ENCODE results near the gene ENTHD1. TPM values are rescaled to one million over a fixed set of nuclear protein-coding genes. Genes with fewer than 3 reads are reported as not detected.

Gene ENTHD1
- total and polyA plus RNA-seq, 10 of the 15 experiments (the other 5 are each of a cell fraction or from before 2014, with no cell fraction given): 0.09 to 0.52 (median 0.21) TPM; not detected in 1

- CTCF ChIA-PET: interaction anchor here (0.6 kb wide), 1 partner anchor 462 kb away, joined by 3 read pairs; no protein-coding TSS in a partner anchor
- WGBS (ENCODE audit: insufficient coverage, insufficient replicate concordance, low lambda C conversion rate, missing lambda C conversion rate): 50% methylated on average over 2 of the region's 2 CpGs
Observed at GRCh38 chr22:39733191-39733590, 160.4 kb downstream of the ENTHD1 start.

GRCh38 chr22:39732625-39733024 lies 160.9 kb downstream of the ENTHD1 start:
- no peaks in the 10 kb centered on the region for H3K4me1 ChIP-seq (ENCODE audit: control insufficient read depth, insufficient read depth, low read length)
- intact Hi-C loops (cut with micrococcal nuclease; ENCODE audit: unreplicated experiment): no loop called here
- no peaks in the 10 kb centered on the region for H4K20me1 ChIP-seq (ENCODE audit: control insufficient read depth, insufficient read depth)
- no peaks in the 10 kb centered on the region for H3K9me3 ChIP-seq (replicated peaks; ENCODE audit: control insufficient read depth, insufficient read depth, low read length)
- ChIA-PET RAD21 (ENCODE audit: unreplicated experiment) (no interaction called here), CTCF (interaction anchor here (0.6 kb wide), 1 partner anchor 463 kb away, joined by 3 read pairs; no protein-coding TSS in a partner anchor), POLR2A (interaction anchor here (0.5 kb wide), 1 partner anchor 94 kb away, joined by 4 read pairs; no protein-coding TSS in a partner anchor), SMC1A (ENCODE audit: uncharacterized antibody, unreplicated experiment) (no interaction called here)
- H2AFZ ChIP-seq (ENCODE audit: control insufficient read depth, low read depth, low read length): no peak overlapping the region
- no peak overlapping the region for H3K27ac ChIP-seq (ENCODE audit: control insufficient read depth, insufficient read depth)
- WGBS (ENCODE audit: insufficient coverage, insufficient replicate concordance, low lambda C conversion rate, missing lambda C conversion rate): 30% methylated on average over 8 of the region's 8 CpGs
- H3K4me3 ChIP-seq: no peak overlapping the region
- peaks cover 1 to 2% of the 10 kb centered on the region in 2 experiments; a peak in 2 of 4 replicates for H3K27me3 ChIP-seq (replicated peaks in 1 of 2; ENCODE audit: control insufficient read depth in 2 of 2, insufficient read depth in 2 of 2, low read length in 1 of 2)
- no peak for FAIRE-seq
- H3K36me3 ChIP-seq (ENCODE audit: control insufficient read depth in 2 of 2, insufficient read depth in 2 of 2, low read length in 1 of 2): no peaks in the 10 kb centered on the region
- H3K4me2 ChIP-seq (ENCODE audit: control insufficient read depth, insufficient read depth): no peak overlapping the region
- H3K79me2 ChIP-seq (ENCODE audit: control insufficient read depth, insufficient read depth, low read length): no peaks in the 10 kb centered on the region
- H3K9ac ChIP-seq (ENCODE audit: control insufficient read depth, insufficient read depth, low read length): no peak overlapping the region
- no peak for TF ChIP-seq WRNIP1 (IDR thresholded peaks at IDR 0.05; ENCODE audit: borderline replicate concordance, low read depth, low read length)
- TF ChIP-seq ELK1 (IDR thresholded peaks at IDR 0.05; ENCODE audit: low read depth, low read length): no peak
- TF ChIP-seq FOXM1 (IDR thresholded peaks at IDR 0.05; ENCODE audit: low read depth, low read length): no peak
- no peak for TF ChIP-seq SREBF1 (IDR thresholded peaks at IDR 0.05; ENCODE audit: low read length)
- no peak for TF ChIP-seq STAT3 (IDR thresholded peaks at IDR 0.05; ENCODE audit: low read depth, low read length)
- in situ Hi-C loops (cut with MboI): no loop called here
- no TSS peak for BruUV-seq (replicated peaks)
- no peak for DNase-seq (ENCODE audit: low read depth, low spot score)
- ATAC-seq: no peak

More at GRCh38 chr22:39733191-39733590, 160.4 kb downstream of the ENTHD1 start:
- Histone ChIP-seq H3K27ac (ENCODE audit: control insufficient read depth, insufficient read depth) (no peak overlapping the region), H3K79me2 (ENCODE audit: control insufficient read depth, insufficient read depth, low read length) (no peaks in the 10 kb centered on the region), H2AFZ (ENCODE audit: control insufficient read depth, low read depth, low read length) (no peak overlapping the region), H3K27me3 (replicated peaks in 1 of 2; ENCODE audit: control insufficient read depth in 2 of 2, insufficient read depth in 2 of 2, low read length in 1 of 2) (peaks cover 1 to 2% of the 10 kb centered on the region in 2 experiments; a peak in 2 of 4 replicates), H4K20me1 (ENCODE audit: control insufficient read depth, insufficient read depth) (no peaks in the 10 kb centered on the region), H3K4me3 (no peak overlapping the region), H3K36me3 (ENCODE audit: control insufficient read depth in 2 of 2, insufficient read depth in 2 of 2, low read length in 1 of 2) (no peaks in the 10 kb centered on the region), H3K4me2 (ENCODE audit: control insufficient read depth, insufficient read depth) (no peak overlapping the region), H3K9me3 (replicated peaks; ENCODE audit: control insufficient read depth, insufficient read depth, low read length) (no peaks in the 10 kb centered on the region), H3K9ac (ENCODE audit: control insufficient read depth, insufficient read depth, low read length) (no peak overlapping the region), H3K4me1 (ENCODE audit: control insufficient read depth, insufficient read depth, low read length) (no peaks in the 10 kb centered on the region)
- ChIA-PET RAD21 (ENCODE audit: unreplicated experiment) (no interaction called here), SMC1A (ENCODE audit: uncharacterized antibody, unreplicated experiment) (no interaction called here), POLR2A (interaction anchor here (0.5 kb wide), 1 partner anchor 94 kb away, joined by 4 read pairs; no protein-coding TSS in a partner anchor)
- in situ Hi-C loops (cut with MboI): no loop called here
- DNase-seq (ENCODE audit: low read depth, low spot score) (no peak), FAIRE-seq (no peak), ATAC-seq (no peak)
- no TSS peak for BruUV-seq (replicated peaks)
- intact Hi-C loops (cut with micrococcal nuclease; ENCODE audit: unreplicated experiment): no loop called here
- no peak for TF ChIP-seq EED (IDR thresholded peaks at IDR 0.05; ENCODE audit: low read depth)

All from GM12878 (cell line).